HepG2 (cell line): ENCODE measurements around the gene SECTM1. TPM values are rescaled to one million over a fixed set of nuclear protein-coding genes. Genes with fewer than 3 reads are reported as not detected.

Experiments used
- ATAC-seq: fragments of 200-7000 bp; cut with Tn5 transposase; 3 replicates; pipeline ENCODE4 v1.9.1; 2020; ENCODE audit warnings: mild to moderate bottlenecking, moderate library complexity
- BruUV-seq: library from RNA; stranded (reverse); fragments of 400-500 nt; replicated peaks from 2 replicates; lab custom pipeline; 2021; lab: Mats Ljungman, UMichigan
- CTCF ChIA-PET: fragments of 300-600 bp; formaldehyde crosslinking; extraction: SDS; loops from one replicate; lab custom pipeline; 2021; ENCODE audit warnings: low total read pairs, inconsistent platforms, low intra/inter-chr PET ratio; lab: Yijun Ruan, JAX
- POLR2A ChIA-PET: fragments of 350-600 bp; sonication (Branson Sonifier 250); formaldehyde crosslinking; loops from one replicate; lab custom pipeline; 2020; ENCODE audit warnings: antibody characterized with exemption, inconsistent platforms; lab: Yijun Ruan, JAX
- DNase-seq: peaks from one replicate; pipeline ENCODE4 v3.0.0-alpha.2; 2015; ENCODE audit warnings: low spot score
- FAIRE-seq: peaks from 3 replicates; lab custom pipeline; 2011; peaks lifted over from hg19 to GRCh38; lab: Jason Lieb, UNC
- H2AFZ ChIP-seq: one replicate; pipeline ENCODE4 v1.6.1; 2011; ENCODE audit warnings: low read length, inconsistent platforms
- H3K27ac ChIP-seq: fragments of 300-600 bp; 3 replicates; pipeline ENCODE4 v1.8.0; 2011; ENCODE audit warnings: mixed run types, mild to moderate bottlenecking, mixed read lengths, low read length, inconsistent platforms; ENCODE audit not compliant: insufficient read depth; ENCODE audit errors: extremely low read length
- H3K27me3 ChIP-seq, 2 experiments: fragments of 200-600 bp in 1 of 2; 2 replicates in 1 of 2; 3 replicates in 1 of 2; pipeline versions ENCODE4 v1.6.0 to v1.8.0; 2011; ENCODE audit warnings: low read length in 2 of 2, mild to moderate bottlenecking in 2 of 2, moderate library complexity in 2 of 2, inconsistent platforms in 1 of 2; ENCODE audit not compliant: insufficient read depth in 2 of 2, control insufficient read depth in 1 of 2
- H3K36me3 ChIP-seq, 2 experiments: fragments of 200-600 bp in 1 of 2; replicated peaks in 1 of 2; 2 replicates in 1 of 2; 3 replicates in 1 of 2; pipeline versions ENCODE4 v1.5.1 to v1.8.0; 2011; ENCODE audit warnings: low read length in 2 of 2, inconsistent platforms in 1 of 2; ENCODE audit not compliant: insufficient read depth in 2 of 2, control insufficient read depth in 1 of 2
- H3K4me1 ChIP-seq: 2 replicates; pipeline ENCODE4 v1.5.1; 2012; ENCODE audit warnings: low read length, inconsistent platforms; ENCODE audit not compliant: insufficient read depth
- H3K4me2 ChIP-seq: 2 replicates; pipeline ENCODE4 v1.6.0; 2011; ENCODE audit warnings: low read depth, low read length, inconsistent platforms
- H3K4me3 ChIP-seq, 3 experiments: fragments of 200-600 bp in 1 of 3; sonication (generic), shearing (Covaris generic) in 1 of 3; replicated peaks in 1 of 3; 2 replicates each; pipeline ENCODE4 v1.5.1; 2011 to 2016; ENCODE audit warnings: low read length in 3 of 3, inconsistent platforms in 2 of 3, low read depth in 2 of 3, mild to moderate bottlenecking in 2 of 3, control low read depth in 1 of 3, mixed read lengths in 1 of 3; ENCODE audit not compliant: insufficient read depth in 1 of 3
- H3K79me2 ChIP-seq: one replicate; pipeline ENCODE4 v1.6.1; 2011; ENCODE audit warnings: low read length, inconsistent platforms; ENCODE audit not compliant: insufficient read depth
- H3K9ac ChIP-seq: 2 replicates; pipeline ENCODE4 v1.6.0; 2011; ENCODE audit warnings: mild to moderate bottlenecking, low read depth, low read length, inconsistent platforms; ENCODE audit not compliant: insufficient read depth
- H3K9me3 ChIP-seq: 2 replicates; pipeline ENCODE4 v1.5.1; 2012; ENCODE audit warnings: mild to moderate bottlenecking, low read length
- H4K20me1 ChIP-seq: 2 replicates; pipeline ENCODE4 v1.6.0; 2011; ENCODE audit warnings: inconsistent platforms, mild to moderate bottlenecking, low read length, moderate library complexity; ENCODE audit not compliant: insufficient read depth
- CCDC6 ChIP-seq: sonication (generic); formaldehyde crosslinking; IDR thresholded peaks from 2 replicates; pipeline ENCODE4 v1.8.1; 2022; ENCODE audit warnings: mild to moderate bottlenecking, missing genetic modification reagents, moderate library complexity
- HMG20A ChIP-seq: IDR thresholded peaks from 2 replicates; pipeline ENCODE4 v1.6.1; 2016; ENCODE audit warnings: borderline replicate concordance
- JUND ChIP-seq: sonication (generic); formaldehyde crosslinking; IDR thresholded peaks from 2 replicates; pipeline ENCODE4 v1.8.0; 2022; ENCODE audit warnings: mild to moderate bottlenecking, missing genetic modification reagents
- KAT8 ChIP-seq: IDR thresholded peaks from 2 replicates; pipeline ENCODE4 v1.6.1; 2016; ENCODE audit warnings: missing genetic modification reagents, missing compliant biosample characterization
- KDM1A ChIP-seq: IDR thresholded peaks from 2 replicates; pipeline ENCODE4 v1.6.1; 2016; ENCODE audit warnings: missing compliant biosample characterization
- NAIF1 ChIP-seq: sonication (generic); formaldehyde crosslinking; IDR thresholded peaks from 2 replicates; pipeline ENCODE4 v1.5.0; 2020; ENCODE audit warnings: mild to moderate bottlenecking, missing genetic modification reagents, borderline replicate concordance
- SETDB1 ChIP-seq: sonication (generic); formaldehyde crosslinking; IDR thresholded peaks from 2 replicates; pipeline ENCODE4 v1.5.1; 2020; ENCODE audit warnings: missing genetic modification reagents, mild to moderate bottlenecking, borderline replicate concordance
- TFDP1 ChIP-seq: IDR thresholded peaks from 2 replicates; pipeline ENCODE4 v1.6.1; 2016; ENCODE audit warnings: missing compliant biosample characterization, missing genetic modification reagents, borderline replicate concordance
- TFDP2 ChIP-seq: sonication (generic); formaldehyde crosslinking; IDR thresholded peaks from 2 replicates; pipeline ENCODE4 v1.4.0; 2020; ENCODE audit warnings: missing genetic modification reagents
- ZBTB2 ChIP-seq: sonication (generic); formaldehyde crosslinking; IDR thresholded peaks from 2 replicates; pipeline ENCODE4 v1.8.0; 2022; ENCODE audit warnings: low read depth, missing genetic modification reagents
- ZFP36L1 ChIP-seq: sonication (generic); formaldehyde crosslinking; IDR thresholded peaks from 2 replicates; pipeline ENCODE4 v1.8.0; 2022; ENCODE audit warnings: mild to moderate bottlenecking, missing genetic modification reagents, moderate library complexity
- ZNF367 ChIP-seq: sonication (generic); formaldehyde crosslinking; IDR thresholded peaks from 2 replicates; pipeline ENCODE4 v1.4.0; 2020; ENCODE audit warnings: missing genetic modification reagents, borderline replicate concordance
- WGBS: methylation state at CpG from one replicate; pipeline ENCODE4 v1.1.6; 2017; ENCODE audit warnings: low lambda C conversion rate; 5-methylcytosine and 5-hydroxymethylcytosine counted together
- in situ Hi-C: cut with HindIII; loops from 2 replicates; pipeline ENCODE4 v1.10.0; 2017; ENCODE audit warnings: low pct_unique_long_range_greater_than_20kb; ENCODE audit not compliant: extremely low pct_ligation_motif_present
- intact Hi-C: fragments of 100-400 bp; cut with micrococcal nuclease; formaldehyde crosslinking; loops from one replicate; pipeline ENCODE4 v1.10.0; 2022; ENCODE audit not compliant: unreplicated experiment
- polyA plus RNA-seq, 8 experiments: library from polyadenylated mRNA; depleted of rRNA in 3 of 8; stranded (reverse) in 7 of 8; unstranded in 1 of 8; fragments of >200 nt; fragmentation: Illumina TruSeq in 4 of 8; extraction: Trizol in 4 of 8; gene quantifications; 2 replicates each; pipeline versions ENCODE4 v1.2.1 to v1.2.3, GENCODE V29; 2011 to 2016; ENCODE audit warnings: low read depth in 4 of 8, missing spikeins in 1 of 8, mixed read lengths in 1 of 8; ENCODE audit not compliant: insufficient read depth in 1 of 8
- total RNA-seq, 5 experiments: library from RNA; depleted of rRNA; stranded (reverse); fragments of >200 nt; fragmentation: Illumina TruSeq; extraction: Trizol; gene quantifications; 2 replicates each; pipeline ENCODE4 v1.2.3, GENCODE V29; 2016; ENCODE audit warnings: low read depth in 1 of 5
- TF ChIP-seq, protein P1 (sequence below): sonication (generic); formaldehyde crosslinking; IDR thresholded peaks from 2 replicates; pipeline ENCODE4 v1.8.0; 2022; ENCODE audit warnings: missing genetic modification reagents, mild to moderate bottlenecking, moderate library complexity, borderline replicate concordance
- TF ChIP-seq, protein P2 (sequence below): sonication (generic); formaldehyde crosslinking; IDR thresholded peaks from 2 replicates; pipeline ENCODE4 v1.5.1; 2020; ENCODE audit warnings: missing genetic modification reagents, mild to moderate bottlenecking, borderline replicate concordance

Gene SECTM1
- total and polyA plus RNA-seq, 2 of the 13 experiments (the other 11 are each of a cell fraction or from before 2014, with no cell fraction given): 3.5 to 5.3 TPM

- ATAC-seq (peak; percentile 47), DNase-seq (peak; percentile 97), FAIRE-seq (peak; percentile 68)
- Histone ChIP-seq H2AFZ (no peak overlapping the region), H3K27me3 (peaks cover 0 to 4% of the 10 kb centered on the region in 2 experiments; a peak in 3 of 5 replicates), H3K79me2 (peaks cover 5% of the 10 kb centered on the region), H3K9ac (peak overlapping the region; percentile 18; the same call in 1 of the 2 replicates), H3K27ac (peak overlapping the region; percentile 49), H3K4me2 (peak overlapping the region; percentile 35), H3K4me3 (no peak overlapping the region), H3K4me1 (peaks cover 69% of the 10 kb centered on the region), H3K9me3 (no peaks in the 10 kb centered on the region), H4K20me1 (no peaks in the 10 kb centered on the region), H3K36me3 (no peaks in the 10 kb centered on the region)
- ChIA-PET POLR2A (interaction anchor here (0.7 to 2.9 kb wide), 5 partner anchors 10 to 20 kb away, joined by 3 to 23 read pairs (median 6); partner anchors contain the start of gene CSNK1D), CTCF (no interaction called here)
- 13% methylated on average over 19 of the region's 19 CpGs for WGBS
- intact Hi-C loops (no loop called here), in situ Hi-C loops (no loop called here)
- BruUV-seq: TSS peak; percentile 74
- TF ChIP-seq NAIF1 (CRISPR knock-in tag): peak; percentile 34; the same call in 1 of the 2 replicates
- TF ChIP-seq ZFP36L1 (CRISPR knock-in tag): peak; percentile 78; the same call in 1 of the 2 replicates
- TF ChIP-seq, protein P1, sequence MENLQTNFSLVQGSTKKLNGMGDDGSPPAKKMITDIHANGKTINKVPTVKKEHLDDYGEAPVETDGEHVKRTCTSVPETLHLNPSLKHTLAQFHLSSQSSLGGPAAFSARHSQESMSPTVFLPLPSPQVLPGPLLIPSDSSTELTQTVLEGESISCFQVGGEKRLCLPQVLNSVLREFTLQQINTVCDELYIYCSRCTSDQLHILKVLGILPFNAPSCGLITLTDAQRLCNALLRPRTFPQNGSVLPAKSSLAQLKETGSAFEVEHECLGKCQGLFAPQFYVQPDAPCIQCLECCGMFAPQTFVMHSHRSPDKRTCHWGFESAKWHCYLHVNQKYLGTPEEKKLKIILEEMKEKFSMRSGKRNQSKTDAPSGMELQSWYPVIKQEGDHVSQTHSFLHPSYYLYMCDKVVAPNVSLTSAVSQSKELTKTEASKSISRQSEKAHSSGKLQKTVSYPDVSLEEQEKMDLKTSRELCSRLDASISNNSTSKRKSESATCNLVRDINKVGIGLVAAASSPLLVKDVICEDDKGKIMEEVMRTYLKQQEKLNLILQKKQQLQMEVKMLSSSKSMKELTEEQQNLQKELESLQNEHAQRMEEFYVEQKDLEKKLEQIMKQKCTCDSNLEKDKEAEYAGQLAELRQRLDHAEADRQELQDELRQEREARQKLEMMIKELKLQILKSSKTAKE (CRISPR knock-in tag): peak; percentile 100
- TF ChIP-seq CCDC6 (CRISPR knock-in tag): peak; percentile 98
- TF ChIP-seq HMG20A: 0 out of 2 replicates have a peak, but pooled peaks have one; percentile 74
- no peak for TF ChIP-seq SETDB1 (CRISPR knock-in tag)
- TF ChIP-seq JUND (CRISPR knock-in tag): peak; percentile 81
- TF ChIP-seq ZBTB2 (CRISPR knock-in tag): peak; percentile 57; the same call in 1 of the 2 replicates
- peak; percentile 78; the same call in 1 of the 2 replicates for TF ChIP-seq TFDP1 (CRISPR knock-in tag)
- TF ChIP-seq, protein P2, sequence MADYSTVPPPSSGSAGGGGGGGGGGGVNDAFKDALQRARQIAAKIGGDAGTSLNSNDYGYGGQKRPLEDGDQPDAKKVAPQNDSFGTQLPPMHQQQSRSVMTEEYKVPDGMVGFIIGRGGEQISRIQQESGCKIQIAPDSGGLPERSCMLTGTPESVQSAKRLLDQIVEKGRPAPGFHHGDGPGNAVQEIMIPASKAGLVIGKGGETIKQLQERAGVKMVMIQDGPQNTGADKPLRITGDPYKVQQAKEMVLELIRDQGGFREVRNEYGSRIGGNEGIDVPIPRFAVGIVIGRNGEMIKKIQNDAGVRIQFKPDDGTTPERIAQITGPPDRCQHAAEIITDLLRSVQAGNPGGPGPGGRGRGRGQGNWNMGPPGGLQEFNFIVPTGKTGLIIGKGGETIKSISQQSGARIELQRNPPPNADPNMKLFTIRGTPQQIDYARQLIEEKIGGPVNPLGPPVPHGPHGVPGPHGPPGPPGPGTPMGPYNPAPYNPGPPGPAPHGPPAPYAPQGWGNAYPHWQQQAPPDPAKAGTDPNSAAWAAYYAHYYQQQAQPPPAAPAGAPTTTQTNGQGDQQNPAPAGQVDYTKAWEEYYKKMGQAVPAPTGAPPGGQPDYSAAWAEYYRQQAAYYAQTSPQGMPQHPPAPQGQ (CRISPR knock-in tag): peak; percentile 82; the same call in 1 of the 2 replicates
- TF ChIP-seq KDM1A (CRISPR knock-in tag): peak; percentile 83; the same call in 1 of the 2 replicates
- TF ChIP-seq TFDP2 (CRISPR knock-in tag): peak; percentile 73
- peak; percentile 94 for TF ChIP-seq KAT8
- TF ChIP-seq ZNF367: no peak
Observed at GRCh38 chr17:82287868-82288801, 45.4 kb downstream of the SECTM1 start.
